ENCODE results near the gene AMMECR1L. TPM values are rescaled to one million over a fixed set of nuclear protein-coding genes. Genes with fewer than 3 reads are reported as not detected.

The AMMECR1L gene
- total RNA-seq, 2 experiments from 2014 or later: 9.8 to 17.1 TPM

GRCh38 chr2:127852388-127852787 lies 33.4 kb downstream of the AMMECR1L start:
- Histone ChIP-seq H3K9me3 (ENCODE audit: low read length) (no peaks in the 10 kb centered on the region), H2AFZ (ENCODE audit: low read length) (no peak overlapping the region), H3K27ac (ENCODE audit: low read depth, low read length, poor library complexity, severe bottlenecking) (no peak overlapping the region), H3K4me1 (ENCODE audit: insufficient read depth, low read length, poor library complexity, severe bottlenecking) (peaks cover 35% of the 10 kb centered on the region), H3K36me3 (ENCODE audit: insufficient read depth, low read length) (peaks cover 89% of the 10 kb centered on the region), H3K4me2 (ENCODE audit: low read length) (no peak overlapping the region), H3K9me2 (ENCODE audit: insufficient read depth, low read length) (no peaks in the 10 kb centered on the region), H4K20me1 (ENCODE audit: insufficient read depth, low read length) (peaks cover 39% of the 10 kb centered on the region), H3K4me3 (ENCODE audit: low read depth, low read length, poor library complexity, severe bottlenecking) (no peak overlapping the region), H3K79me2 (ENCODE audit: insufficient read depth, low read depth, low read length) (peaks cover 83% of the 10 kb centered on the region)
- intact Hi-C loops (cut with micrococcal nuclease; ENCODE audit: unreplicated experiment): no loop called here
- ChIA-PET POLR2A (interaction anchor here (1.1 to 2.1 kb wide), 2 partner anchors 7 to 23 kb away, joined by 6 to 8 read pairs; no protein-coding TSS in a partner anchor), CTCF (ENCODE audit: unreplicated experiment) (no interaction called here)
- no TSS peak for BruUV-seq (replicated peaks)
- DNase-seq (ENCODE audit: low spot score): no peak
- TF ChIP-seq EZH2phosphoT487 (IDR thresholded peaks at IDR 0.05; ENCODE audit: borderline replicate concordance, low read depth, low read length) (no peak), CTCF (conservative IDR thresholded peaks at IDR 0.05; ENCODE audit: low read length) (no peak)

DNA sequence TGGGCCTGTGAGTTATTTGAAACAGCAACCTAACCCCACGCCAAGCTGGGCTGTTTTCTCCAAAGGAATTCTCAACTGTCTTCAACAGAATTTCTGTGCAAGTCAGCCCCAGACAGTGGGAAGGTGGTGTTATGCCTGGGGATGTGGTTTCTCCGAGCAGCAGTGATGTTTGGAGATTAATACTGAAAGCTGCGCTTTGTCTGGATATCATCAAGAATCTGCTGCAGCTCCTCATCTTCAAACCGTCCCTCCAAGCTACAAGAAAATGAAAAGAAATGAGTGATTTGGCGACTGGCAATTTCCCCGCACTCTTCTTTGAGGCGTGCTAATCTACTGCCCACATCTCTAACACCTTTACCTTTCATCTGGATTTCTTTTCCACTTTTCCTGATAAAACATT lies 37.8 kb downstream of the AMMECR1L start:
- intact Hi-C loops (cut with micrococcal nuclease; ENCODE audit: unreplicated experiment): no loop called here
- ChIA-PET CTCF (ENCODE audit: unreplicated experiment) (no interaction called here), POLR2A (interaction anchor here (1.1 kb wide), 1 partner anchor 10 kb away, joined by 3 read pairs; the partner anchor contains the start of gene POLR2D)
- peaks cover 44% of the 10 kb centered on the region for H3K79me2 ChIP-seq (ENCODE audit: insufficient read depth, low read depth, low read length)
- H2AFZ ChIP-seq (ENCODE audit: low read length): no peak overlapping the region
- no peak for TF ChIP-seq EZH2phosphoT487 (IDR thresholded peaks at IDR 0.05; ENCODE audit: borderline replicate concordance, low read depth, low read length)
- TF ChIP-seq CTCF (conservative IDR thresholded peaks at IDR 0.05; ENCODE audit: low read length): no peak
- H3K4me2 ChIP-seq (ENCODE audit: low read length): no peak overlapping the region
- H3K4me1 ChIP-seq (ENCODE audit: insufficient read depth, low read length, poor library complexity, severe bottlenecking): no peaks in the 10 kb centered on the region
- H3K36me3 ChIP-seq (ENCODE audit: insufficient read depth, low read length): peaks cover 100% of the 10 kb centered on the region
- no peak for DNase-seq (ENCODE audit: low spot score)
- no peak overlapping the region for H3K27ac ChIP-seq (ENCODE audit: low read depth, low read length, poor library complexity, severe bottlenecking)
- no peak overlapping the region for H3K4me3 ChIP-seq (ENCODE audit: low read depth, low read length, poor library complexity, severe bottlenecking)
- no TSS peak for BruUV-seq (replicated peaks)
- no peaks in the 10 kb centered on the region for H3K9me3 ChIP-seq (ENCODE audit: low read length)
- H4K20me1 ChIP-seq (ENCODE audit: insufficient read depth, low read length): peaks cover 5% of the 10 kb centered on the region; the same call in 1 of the 2 replicates
- no peaks in the 10 kb centered on the region for H3K9me2 ChIP-seq (ENCODE audit: insufficient read depth, low read length)

- intact Hi-C loops (cut with micrococcal nuclease; ENCODE audit: unreplicated experiment): no loop called here
- TF ChIP-seq EZH2phosphoT487 (IDR thresholded peaks at IDR 0.05; ENCODE audit: borderline replicate concordance, low read depth, low read length) (no peak), CTCF (conservative IDR thresholded peaks at IDR 0.05; ENCODE audit: low read length) (no peak)
- ChIA-PET POLR2A (interaction anchor here (0.5 to 1.5 kb wide), 5 partner anchors 9 to 450 kb away, joined by 3 to 8 read pairs (median 5); no protein-coding TSS in a partner anchor), CTCF (ENCODE audit: unreplicated experiment) (no interaction called here)
- H3K4me2 ChIP-seq (ENCODE audit: low read length): no peak overlapping the region
- peaks cover 72% of the 10 kb centered on the region for H3K36me3 ChIP-seq (ENCODE audit: insufficient read depth, low read length)
- no peak for DNase-seq (ENCODE audit: low spot score)
- no peak overlapping the region for H3K27ac ChIP-seq (ENCODE audit: low read depth, low read length, poor library complexity, severe bottlenecking)
- no peak overlapping the region for H3K4me3 ChIP-seq (ENCODE audit: low read depth, low read length, poor library complexity, severe bottlenecking)
- H3K79me2 ChIP-seq (ENCODE audit: insufficient read depth, low read depth, low read length): peaks cover 15% of the 10 kb centered on the region; the same call in 1 of the 2 replicates
- no peaks in the 10 kb centered on the region for H3K4me1 ChIP-seq (ENCODE audit: insufficient read depth, low read length, poor library complexity, severe bottlenecking)
- no peak overlapping the region for H2AFZ ChIP-seq (ENCODE audit: low read length)
- H4K20me1 ChIP-seq (ENCODE audit: insufficient read depth, low read length): no peaks in the 10 kb centered on the region
- no peaks in the 10 kb centered on the region for H3K9me2 ChIP-seq (ENCODE audit: insufficient read depth, low read length)
- no TSS peak for BruUV-seq (replicated peaks)
- H3K9me3 ChIP-seq (ENCODE audit: low read length): no peaks in the 10 kb centered on the region
Measured at GRCh38 chr2:127844973-127845372, 40.8 kb downstream of the AMMECR1L start.
